ENCODE measurements around the gene NR2F1-AS1. TPM values are rescaled to one million over a fixed set of nuclear protein-coding genes. Genes with fewer than 3 reads are reported as not detected.

NR2F1-AS1 gene
- not detected for total RNA-seq

DNA sequence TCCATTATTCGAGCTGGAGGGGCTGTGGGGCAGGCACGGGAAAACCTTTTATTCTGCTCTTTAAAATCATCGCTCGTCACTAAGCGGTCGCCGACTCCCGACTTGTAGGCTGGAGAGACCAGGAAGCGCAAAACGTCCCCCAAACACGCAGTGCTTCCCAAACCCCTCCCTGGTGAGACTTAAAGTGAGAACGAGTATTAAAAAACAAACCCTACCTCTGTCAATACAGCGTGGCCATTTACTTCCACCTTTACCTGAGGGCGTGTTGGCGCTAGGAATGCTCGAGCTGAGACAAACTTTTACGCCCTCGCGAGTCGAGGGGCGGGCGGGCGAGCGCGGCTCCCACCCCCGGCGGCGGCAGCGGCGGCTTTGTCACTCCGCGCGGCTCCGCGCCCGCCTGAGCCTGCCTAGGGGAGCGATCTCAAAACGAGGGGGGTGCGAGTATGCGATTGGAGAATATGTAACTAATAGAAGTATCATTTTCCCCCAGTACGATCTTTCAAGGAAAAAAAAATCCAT, at the start of gene NR2F1-AS1:
NR2F1-AS1 (minus strand) TSS at position 293 of the 519 bp plus-strand sequence.
- peak; percentile 43 for ATAC-seq (ENCODE audit: low read depth)
- peak within 1 kb of the TSS; percentile 73 for H3K4me3 Mint-ChIP-seq
- DNase-seq = no peak

DNA sequence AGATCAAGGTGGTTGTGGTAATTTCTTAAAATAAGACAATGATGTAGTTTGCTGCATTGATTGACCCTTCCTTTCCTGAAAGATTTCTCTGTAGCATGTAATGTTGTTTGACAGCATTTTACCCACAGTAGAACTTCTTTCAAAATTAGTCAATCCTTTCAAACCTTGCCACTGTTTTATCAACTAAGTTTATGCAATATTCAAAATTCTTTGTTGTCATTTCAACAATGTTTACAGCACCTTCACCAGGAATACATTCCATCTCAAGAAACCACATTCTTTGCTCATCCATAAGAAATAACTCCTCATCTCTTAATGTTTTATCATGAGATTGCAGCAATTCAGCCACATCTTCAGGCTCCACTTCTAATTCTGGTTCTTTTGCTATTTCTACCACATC, 45.8 kb upstream of the NR2F1-AS1 start:
- Mint-ChIP-seq H3K4me1 (peaks cover 1% of the 10 kb centered on the region), H3K4me3 (no peak overlapping the region), H3K36me3 (no peaks in the 10 kb centered on the region), H3K9me3 (no peaks in the 10 kb centered on the region), H3K27me3 (peaks cover 10% of the 10 kb centered on the region), H3K27ac (no peak overlapping the region)
- ATAC-seq (ENCODE audit: low read depth) (no peak), DNase-seq (no peak)
- POLR2A ChIA-PET = no interaction called here

More for the DNA sequence above, at the start of gene NR2F1-AS1:
- POLR2A ChIA-PET = no interaction called here
- H3K9me3 Mint-ChIP-seq = no peaks in the 10 kb centered on the region
- no peak within 1 kb of the TSS for H3K27ac Mint-ChIP-seq
- H3K27me3 Mint-ChIP-seq = peaks cover 45% of the 10 kb centered on the region
- peaks cover 1% of the 10 kb centered on the region for H3K36me3 Mint-ChIP-seq
- peaks cover 13% of the 10 kb centered on the region for H3K4me1 Mint-ChIP-seq

DNA sequence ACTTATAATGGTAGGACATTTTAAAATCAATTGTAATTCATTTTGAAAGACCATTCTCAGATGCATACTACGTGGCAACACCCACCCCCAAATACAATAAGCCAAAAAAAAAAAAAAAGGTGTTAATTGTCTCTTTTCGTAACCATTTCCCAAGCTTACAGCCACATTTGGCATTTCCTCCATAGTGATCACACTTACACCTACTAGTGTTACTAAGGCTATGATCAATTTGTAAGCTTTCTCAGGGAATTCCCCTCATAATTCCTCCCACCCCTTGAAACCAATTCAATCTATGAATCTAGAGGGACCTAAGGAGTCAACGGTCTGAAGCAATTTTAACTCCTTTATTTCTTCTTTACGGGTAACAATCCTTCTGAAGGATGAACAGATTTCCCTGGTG, 42.1 kb upstream of the NR2F1-AS1 start:
- peaks cover 14% of the 10 kb centered on the region for H3K27me3 Mint-ChIP-seq
- DNase-seq = no peak
- no peak overlapping the region for H3K27ac Mint-ChIP-seq
- ATAC-seq (ENCODE audit: low read depth) = no peak
- POLR2A ChIA-PET = interaction anchor here (0.6 kb wide), 1 partner anchor 251 kb away, joined by 3 read pairs; no protein-coding TSS in a partner anchor
- no peaks in the 10 kb centered on the region for H3K9me3 Mint-ChIP-seq
- H3K4me1 Mint-ChIP-seq = peaks cover 7% of the 10 kb centered on the region
- H3K36me3 Mint-ChIP-seq = peaks cover 4% of the 10 kb centered on the region
- H3K4me3 Mint-ChIP-seq = no peak overlapping the region

DNA sequence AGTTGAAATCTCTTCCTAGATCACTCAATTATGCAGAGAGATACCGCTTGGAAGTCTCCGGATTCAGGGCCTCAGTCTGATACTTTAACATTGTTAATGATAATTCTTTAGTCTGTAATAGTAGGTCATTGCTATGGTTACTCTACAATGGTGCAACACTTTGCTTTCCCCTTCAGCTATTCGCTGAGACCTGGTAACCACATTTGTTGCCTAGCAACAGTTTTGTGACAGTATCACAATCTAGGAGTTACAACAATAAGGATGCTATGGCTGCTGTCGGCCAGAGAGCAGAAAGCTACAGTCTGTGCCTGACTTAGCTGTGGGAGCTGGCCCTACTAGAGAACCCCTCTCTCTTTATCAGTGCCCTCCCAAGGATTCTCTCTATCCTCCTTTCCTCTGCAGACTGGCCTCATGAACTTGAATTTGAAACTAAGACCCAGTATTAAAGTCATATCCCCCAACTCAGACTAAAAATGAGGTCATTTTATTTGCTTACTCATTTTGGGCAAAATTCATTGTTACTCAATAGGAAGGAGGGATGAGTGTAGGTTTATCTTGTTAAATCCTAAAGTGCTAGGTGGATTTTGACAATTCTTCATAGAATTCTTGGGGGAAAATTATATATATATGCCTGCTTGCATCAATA, 41.3 kb upstream of the NR2F1-AS1 start:
- ATAC-seq (ENCODE audit: low read depth) (no peak), DNase-seq (no peak)
- no peak overlapping the region for H3K4me3 Mint-ChIP-seq
- peaks cover 7% of the 10 kb centered on the region for H3K4me1 Mint-ChIP-seq
- H3K36me3 Mint-ChIP-seq = peaks cover 4% of the 10 kb centered on the region
- no peak overlapping the region for H3K27ac Mint-ChIP-seq
- H3K9me3 Mint-ChIP-seq = no peaks in the 10 kb centered on the region
- POLR2A ChIA-PET = no interaction called here
- peaks cover 14% of the 10 kb centered on the region for H3K27me3 Mint-ChIP-seq

DNA sequence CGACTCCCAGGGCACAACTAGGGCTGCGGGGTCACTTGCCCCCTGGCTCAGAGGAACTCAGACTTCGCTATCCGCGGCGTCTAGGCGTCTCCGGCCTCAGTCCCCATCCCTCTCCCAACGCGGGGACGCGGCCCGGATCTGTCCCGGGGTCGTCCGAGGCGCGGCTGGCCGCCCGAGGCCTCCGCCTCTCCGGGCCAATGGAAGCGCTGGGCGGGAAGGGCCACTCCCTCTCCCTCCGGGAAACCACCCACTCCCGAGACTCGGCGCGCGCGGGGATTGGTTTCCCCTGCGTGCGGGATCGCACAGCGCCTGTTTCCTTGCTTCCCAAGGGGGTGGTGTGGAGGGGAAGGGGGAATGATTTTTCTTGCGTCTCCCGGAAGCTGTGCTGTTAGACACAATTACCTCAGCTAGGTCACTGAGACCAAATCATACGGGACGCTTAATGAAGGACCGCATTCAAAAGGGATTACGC, 40.3 kb upstream of the NR2F1-AS1 start:
- ATAC-seq (ENCODE audit: low read depth) (no peak), DNase-seq (peak; percentile 46)
- POLR2A ChIA-PET = interaction anchor here (0.8 kb wide), 1 partner anchor 61 kb away, joined by 3 read pairs; no protein-coding TSS in a partner anchor
- Mint-ChIP-seq H3K36me3 (peaks cover 4% of the 10 kb centered on the region), H3K27me3 (peaks cover 17% of the 10 kb centered on the region), H3K27ac (no peak overlapping the region), H3K9me3 (no peaks in the 10 kb centered on the region), H3K4me3 (peak overlapping the region; percentile 48), H3K4me1 (peaks cover 7% of the 10 kb centered on the region)

DNA sequence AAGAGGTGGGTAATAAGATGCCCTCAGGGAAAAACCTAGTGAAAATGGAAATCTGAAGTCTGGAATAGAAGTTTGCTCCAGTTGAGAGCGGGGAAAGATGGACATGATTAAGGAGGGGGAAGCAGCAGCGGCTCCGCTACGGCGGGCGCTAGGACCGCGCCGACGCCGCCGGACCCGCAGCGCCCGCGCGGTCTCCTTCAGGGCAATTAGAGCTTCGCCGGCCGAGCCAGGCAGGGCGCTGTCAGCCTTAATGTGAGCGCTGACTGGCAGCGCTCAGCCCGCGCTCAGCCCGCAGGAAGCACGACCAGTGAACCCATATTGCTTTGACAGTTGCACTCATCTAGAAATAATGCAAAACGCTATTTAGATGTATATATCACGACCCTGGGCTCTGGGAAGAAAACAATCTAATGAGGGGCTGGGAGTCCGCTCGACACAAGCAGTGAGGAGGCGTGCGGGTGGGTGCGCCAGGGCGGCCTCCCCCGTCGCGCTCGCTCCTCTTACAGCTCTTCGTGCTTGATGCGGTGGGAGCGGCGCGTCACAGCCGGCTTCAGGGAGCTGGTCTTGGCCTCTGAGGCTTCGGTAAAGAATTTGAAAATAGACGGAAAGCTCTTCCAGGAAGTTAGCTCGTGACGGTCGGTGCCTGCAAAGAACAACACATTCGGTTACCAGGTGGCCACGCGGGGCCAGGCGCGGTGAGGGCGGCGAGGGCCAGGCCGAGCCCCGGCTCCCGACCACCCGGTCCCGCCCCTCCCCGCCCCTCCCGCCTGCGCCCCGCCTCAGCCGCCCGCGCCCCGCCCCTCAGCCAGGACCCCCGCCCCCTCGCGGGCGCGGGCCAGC, 39.7 kb upstream of the NR2F1-AS1 start:
- ATAC-seq (ENCODE audit: low read depth) (peak; percentile 91), DNase-seq (peak; percentile 72)
- Mint-ChIP-seq H3K4me3 (peak overlapping the region; percentile 90), H3K27me3 (peaks cover 23% of the 10 kb centered on the region), H3K27ac (peak overlapping the region; percentile 71), H3K9me3 (no peaks in the 10 kb centered on the region), H3K36me3 (peaks cover 4% of the 10 kb centered on the region), H3K4me1 (peaks cover 7% of the 10 kb centered on the region)
- POLR2A ChIA-PET = interaction anchor here (0.7 to 0.8 kb wide), 3 partner anchors 12 to 418 kb away, joined by 3 read pairs; no protein-coding TSS in a partner anchor

DNA sequence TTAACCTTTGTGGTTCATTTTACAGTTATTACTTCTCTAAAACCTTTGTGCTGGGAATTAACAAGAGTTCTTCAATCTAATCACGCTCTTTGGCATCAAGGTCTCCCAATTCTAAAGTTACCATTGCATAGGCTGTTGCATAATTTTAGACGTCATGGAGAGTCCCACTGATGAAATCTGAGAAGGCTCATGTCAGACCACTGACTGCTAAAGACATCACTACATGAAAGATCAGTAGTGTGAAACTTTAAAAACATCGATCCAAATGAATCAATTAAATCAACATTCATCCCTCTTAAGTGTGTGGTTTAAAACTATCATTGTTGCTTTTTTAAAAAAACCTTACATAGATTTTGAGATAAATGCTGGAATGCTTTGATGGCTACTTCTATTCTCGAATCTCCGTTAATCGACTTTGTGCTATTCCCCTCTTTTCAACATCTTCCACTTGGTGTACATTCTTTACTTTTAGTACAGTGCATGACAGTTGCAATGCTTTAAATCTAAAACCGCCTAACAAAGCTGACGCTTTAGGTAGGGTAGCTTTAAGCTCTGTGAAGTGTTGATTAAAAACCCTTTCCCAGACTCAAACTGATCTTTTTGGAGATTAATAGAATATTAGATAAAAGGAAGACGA, 35.6 kb upstream of the NR2F1-AS1 start:
- peaks cover 6% of the 10 kb centered on the region for H3K36me3 Mint-ChIP-seq
- POLR2A ChIA-PET = no interaction called here
- H3K9me3 Mint-ChIP-seq = no peaks in the 10 kb centered on the region
- no peak overlapping the region for H3K27ac Mint-ChIP-seq
- H3K27me3 Mint-ChIP-seq = peaks cover 47% of the 10 kb centered on the region
- ATAC-seq (ENCODE audit: low read depth) = no peak
- H3K4me3 Mint-ChIP-seq = no peak overlapping the region
- no peak for DNase-seq
- peaks cover 11% of the 10 kb centered on the region for H3K4me1 Mint-ChIP-seq

DNA sequence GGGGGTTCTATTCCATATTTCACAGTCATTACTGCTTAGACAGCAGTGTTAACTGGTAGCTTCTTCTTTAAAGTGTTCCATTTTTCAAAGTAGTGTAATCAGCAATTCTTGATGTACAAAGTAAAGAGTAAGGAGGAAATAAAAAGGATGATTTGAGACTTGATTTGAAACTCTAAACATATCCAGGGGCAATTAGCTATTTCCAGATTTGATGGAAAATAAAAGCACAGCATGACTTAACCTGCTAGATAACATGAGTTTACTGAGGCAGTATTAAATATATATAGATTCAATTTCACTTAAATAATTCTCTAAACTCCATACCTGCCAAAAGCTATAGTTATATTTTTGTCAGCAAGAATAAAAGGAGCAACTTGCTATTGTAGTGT, 31.8 kb upstream of the NR2F1-AS1 start:
- Mint-ChIP-seq H3K4me3 (no peak overlapping the region), H3K27me3 (peaks cover 80% of the 10 kb centered on the region), H3K27ac (no peak overlapping the region), H3K4me1 (peaks cover 7% of the 10 kb centered on the region), H3K36me3 (peaks cover 2% of the 10 kb centered on the region), H3K9me3 (peaks cover 1% of the 10 kb centered on the region)
- ATAC-seq (ENCODE audit: low read depth) (no peak), DNase-seq (no peak)
- POLR2A ChIA-PET = interaction anchor here (1.1 kb wide), 1 partner anchor 26 kb away, joined by 6 read pairs; no protein-coding TSS in a partner anchor

DNA sequence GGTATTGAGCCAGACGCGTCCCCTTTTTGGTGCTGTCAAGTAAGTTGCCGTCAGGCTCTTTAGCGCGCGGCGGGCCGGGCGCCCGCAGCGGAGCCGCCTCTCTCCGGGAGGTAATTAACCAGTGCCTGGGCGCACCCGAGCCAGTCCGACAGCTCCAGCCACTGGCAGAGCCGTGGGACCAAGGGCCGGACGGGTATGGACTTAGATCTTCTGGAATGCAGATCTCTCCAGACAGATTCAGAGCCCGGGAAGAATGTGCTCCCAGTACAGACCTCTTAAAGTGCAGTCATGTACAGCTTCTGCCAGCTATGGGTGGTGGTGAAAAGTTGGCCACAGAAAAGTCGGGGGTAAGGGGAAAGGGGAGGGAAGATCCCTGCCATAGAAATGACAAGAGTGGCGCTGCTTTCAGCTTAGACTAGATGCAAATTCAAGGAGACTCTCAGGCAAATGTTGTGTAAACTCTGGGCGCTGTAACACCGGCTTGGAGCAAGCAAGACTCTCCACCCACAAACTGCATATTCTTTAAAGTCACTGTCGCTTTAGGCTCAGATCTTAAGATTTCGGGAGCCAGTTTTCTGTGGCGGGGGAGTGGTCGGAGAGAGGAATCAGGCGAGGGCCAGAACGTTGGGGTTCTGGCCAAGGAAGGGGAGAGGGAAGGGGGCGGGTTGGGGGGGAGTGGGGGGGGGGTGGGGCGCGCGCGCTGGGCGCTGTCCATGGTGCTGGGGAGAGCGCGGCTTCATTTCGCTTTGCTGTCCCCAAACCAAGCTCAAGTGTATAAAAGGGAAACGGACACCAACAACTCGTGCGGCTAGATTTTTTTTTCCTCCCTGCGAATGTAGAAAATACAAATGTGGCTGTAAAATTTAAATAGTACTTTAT, 31.2 kb upstream of the NR2F1-AS1 start:
- H3K9me3 Mint-ChIP-seq = peaks cover 1% of the 10 kb centered on the region
- POLR2A ChIA-PET = interaction anchor here (1.1 kb wide), 1 partner anchor 25 kb away, joined by 6 read pairs; no protein-coding TSS in a partner anchor
- ATAC-seq (ENCODE audit: low read depth) (no peak), DNase-seq (peak; percentile 39)
- peaks cover 86% of the 10 kb centered on the region for H3K27me3 Mint-ChIP-seq
- no peak overlapping the region for H3K27ac Mint-ChIP-seq
- no peak overlapping the region for H3K4me3 Mint-ChIP-seq
- H3K4me1 Mint-ChIP-seq = peaks cover 10% of the 10 kb centered on the region
- peaks cover 2% of the 10 kb centered on the region for H3K36me3 Mint-ChIP-seq

DNA sequence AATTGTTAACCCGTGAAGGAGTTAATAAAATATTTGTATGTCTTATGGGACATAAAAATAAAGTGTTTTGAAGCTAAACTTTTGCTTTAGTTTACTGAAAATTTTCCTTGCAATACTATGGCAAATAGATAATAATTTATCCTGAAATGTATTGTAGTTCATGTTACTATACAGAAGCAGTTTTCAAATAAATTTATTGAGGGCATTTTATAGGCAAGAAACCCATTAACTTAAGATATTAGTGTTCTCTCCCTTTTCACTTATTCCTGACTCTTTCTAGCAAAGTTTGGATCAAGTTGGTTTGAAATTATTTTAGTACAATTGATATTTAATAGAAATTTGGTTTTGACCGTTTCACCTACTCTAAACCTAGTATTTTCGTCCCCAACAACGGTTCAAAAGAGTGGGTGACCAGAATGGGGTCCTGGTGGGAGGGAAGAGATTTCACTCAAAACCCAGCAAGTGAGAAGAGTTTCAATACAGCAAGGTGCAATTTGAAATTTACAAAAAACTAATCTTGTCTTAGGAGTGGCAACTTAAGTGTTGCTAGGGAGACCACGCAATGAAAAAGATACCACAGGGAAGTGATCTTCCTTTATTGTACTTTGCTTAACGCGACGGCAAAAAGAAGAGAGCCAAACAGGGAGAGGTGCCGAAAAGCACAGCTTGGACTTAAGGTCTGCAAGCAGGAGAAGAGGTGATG, 30.4 kb upstream of the NR2F1-AS1 start:
- Mint-ChIP-seq H3K36me3 (peaks cover 2% of the 10 kb centered on the region), H3K4me1 (peaks cover 10% of the 10 kb centered on the region), H3K4me3 (no peak overlapping the region), H3K9me3 (peaks cover 1% of the 10 kb centered on the region), H3K27ac (no peak overlapping the region), H3K27me3 (peaks cover 92% of the 10 kb centered on the region)
- no peak for DNase-seq
- POLR2A ChIA-PET = no interaction called here
- ATAC-seq (ENCODE audit: low read depth) = no peak

DNA sequence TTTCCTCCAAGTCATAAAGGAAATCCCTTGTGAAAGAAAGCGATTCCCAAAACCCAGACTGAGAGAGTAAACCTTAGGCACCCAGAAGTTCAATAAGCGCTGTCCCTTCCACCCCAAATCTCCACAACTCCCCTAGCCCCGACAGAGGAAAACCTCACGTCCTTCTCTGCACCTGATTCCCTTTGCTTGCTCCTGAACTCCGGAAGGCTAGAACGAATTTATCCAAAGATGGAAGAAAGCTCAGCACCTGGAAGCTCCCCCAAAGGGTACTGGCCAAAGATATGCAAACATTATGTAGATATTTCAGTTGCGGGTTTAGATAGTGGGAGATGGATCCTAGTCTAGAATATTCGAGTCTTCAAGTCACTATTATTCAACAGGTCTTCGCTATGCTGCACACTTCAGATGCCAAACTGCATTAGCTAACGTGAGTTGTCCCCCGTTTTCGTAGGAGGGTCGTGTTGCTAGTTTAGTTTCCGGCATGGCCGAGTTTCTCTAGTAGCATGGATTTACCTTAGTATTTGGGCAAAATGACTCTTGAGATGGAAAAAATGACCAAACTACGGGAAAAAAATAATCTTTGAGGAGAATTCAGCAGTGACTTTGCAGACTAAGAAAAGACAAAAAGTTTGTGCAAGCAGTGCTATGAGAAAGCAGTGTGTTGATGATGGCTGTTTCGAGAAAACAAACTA, 29.7 kb upstream of the NR2F1-AS1 start:
- H3K27me3 Mint-ChIP-seq = peaks cover 92% of the 10 kb centered on the region
- H3K36me3 Mint-ChIP-seq = peaks cover 2% of the 10 kb centered on the region
- DNase-seq = no peak
- H3K4me3 Mint-ChIP-seq = no peak overlapping the region
- ATAC-seq (ENCODE audit: low read depth) = no peak
- POLR2A ChIA-PET = no interaction called here
- H3K27ac Mint-ChIP-seq = no peak overlapping the region
- peaks cover 1% of the 10 kb centered on the region for H3K9me3 Mint-ChIP-seq
- H3K4me1 Mint-ChIP-seq = peaks cover 10% of the 10 kb centered on the region
